HUES64 (cell line): Measurements from ENCODE around the gene HEATR9.
"Not testable (repeated sequence)": the region's sequence is repeated elsewhere in the genome, so short reads cannot be mapped to it uniquely, and the experiment has no call there.

Experiments used
- H3K27ac ChIP-seq: 2 replicates; pipeline ENCODE4 v1.7.0; 2013; ENCODE audit warnings: low read depth, low read length, inconsistent platforms
- H3K27me3 ChIP-seq: 2 replicates; pipeline ENCODE4 v1.6.1; 2013; ENCODE audit warnings: mild to moderate bottlenecking, low read length; ENCODE audit not compliant: insufficient read depth
- H3K36me3 ChIP-seq: 2 replicates; pipeline ENCODE4 v1.6.1; 2013; ENCODE audit warnings: mild to moderate bottlenecking, low read length; ENCODE audit not compliant: insufficient read depth
- H3K4me1 ChIP-seq: 2 replicates; pipeline ENCODE4 v1.6.1; 2013; ENCODE audit warnings: mild to moderate bottlenecking, low read length, moderate library complexity; ENCODE audit not compliant: insufficient read depth
- H3K4me3 ChIP-seq: 2 replicates; pipeline ENCODE4 v1.5.1; 2013; ENCODE audit warnings: mild to moderate bottlenecking, low read length, moderate library complexity
- H3K9ac ChIP-seq: 2 replicates; pipeline ENCODE4 v1.6.1; 2013; ENCODE audit warnings: mild to moderate bottlenecking, low read depth, low read length
- H3K9me3 ChIP-seq: 2 replicates; pipeline ENCODE4 v1.6.1; 2013; ENCODE audit warnings: low read depth, low read length; ENCODE audit not compliant: insufficient read depth
- WGBS: fragments of 150-250, 120-280 bp; methylation state at CpG from one replicate; pipeline ENCODE4 v1.1.7; 2013; ENCODE audit warnings: missing lambda C conversion rate; 5-methylcytosine and 5-hydroxymethylcytosine counted together

HEATR9 gene

DNA sequence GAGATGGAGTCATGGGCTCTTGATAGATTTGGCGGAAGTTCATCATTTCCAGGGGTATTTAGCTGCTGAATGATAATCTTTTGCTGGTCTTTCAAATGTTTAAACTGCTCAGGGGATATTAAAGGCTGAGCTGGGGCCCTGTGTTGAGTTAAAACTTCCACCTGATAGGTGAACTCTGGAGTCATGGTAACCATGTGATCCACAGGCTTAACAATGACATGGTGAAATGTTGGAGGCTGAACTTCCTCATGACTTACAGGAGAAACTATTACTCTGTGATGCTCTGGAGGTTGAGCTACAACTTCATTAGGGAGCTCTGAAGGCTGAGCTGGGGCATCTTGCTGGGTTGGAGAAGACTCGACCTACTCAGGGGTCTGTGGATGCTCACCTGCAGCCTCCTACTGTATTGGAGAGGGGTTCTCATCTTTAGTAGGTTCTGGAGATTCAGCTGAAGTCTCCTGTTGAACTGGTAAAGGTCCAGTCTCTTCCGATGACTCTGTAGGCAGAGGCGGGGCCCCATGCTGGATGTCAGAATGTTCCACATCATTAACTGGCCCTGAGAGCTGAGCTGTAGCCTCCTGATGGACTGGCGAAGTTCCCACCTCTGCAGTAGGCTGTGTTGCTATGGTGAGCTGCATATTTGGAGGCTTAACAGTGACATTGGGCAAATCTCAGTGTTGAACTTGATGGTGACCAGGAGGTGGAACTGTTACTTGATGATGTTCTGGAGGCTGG, 37.7 kb upstream of the HEATR9 start:
- peaks cover 3% of the 10 kb centered on the region; the same call in 1 of the 2 replicates for H3K9me3 ChIP-seq
- no peak overlapping the region for H3K27ac ChIP-seq
- 92% methylated on average over 5 of the region's 5 CpGs for WGBS
- H3K4me3 ChIP-seq: no peak overlapping the region
- no peaks in the 10 kb centered on the region for H3K27me3 ChIP-seq
- H3K9ac ChIP-seq: no peak overlapping the region
- H3K4me1 ChIP-seq: no peaks in the 10 kb centered on the region
- no peaks in the 10 kb centered on the region for H3K36me3 ChIP-seq

DNA sequence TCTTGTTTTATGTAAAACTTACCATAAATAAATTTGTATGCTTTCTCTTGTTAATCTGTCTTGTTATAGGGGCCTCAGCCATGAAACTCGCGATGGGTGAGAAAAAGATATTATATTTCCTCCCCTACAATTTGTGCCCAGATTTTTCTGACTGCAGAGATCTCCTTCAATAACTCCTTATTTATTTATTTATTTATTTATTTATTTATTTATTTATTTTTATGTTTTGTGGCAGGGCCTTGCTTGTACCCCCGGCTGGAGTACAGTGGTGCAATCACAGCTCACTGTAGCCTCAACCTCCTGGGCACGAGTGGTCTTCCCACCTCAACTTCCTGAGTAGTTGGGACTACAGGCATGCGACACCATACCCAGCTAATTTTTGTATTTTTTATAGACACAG, 34.8 kb upstream of the HEATR9 start:
- Histone ChIP-seq H3K36me3 (no peaks in the 10 kb centered on the region), H3K27ac (no peak overlapping the region), H3K9ac (no peak overlapping the region), H3K4me3 (no peak overlapping the region), H3K9me3 (no peaks in the 10 kb centered on the region), H3K27me3 (no peaks in the 10 kb centered on the region), H3K4me1 (no peaks in the 10 kb centered on the region)
- 94% methylated on average over 3 of the region's 5 CpGs for WGBS

DNA sequence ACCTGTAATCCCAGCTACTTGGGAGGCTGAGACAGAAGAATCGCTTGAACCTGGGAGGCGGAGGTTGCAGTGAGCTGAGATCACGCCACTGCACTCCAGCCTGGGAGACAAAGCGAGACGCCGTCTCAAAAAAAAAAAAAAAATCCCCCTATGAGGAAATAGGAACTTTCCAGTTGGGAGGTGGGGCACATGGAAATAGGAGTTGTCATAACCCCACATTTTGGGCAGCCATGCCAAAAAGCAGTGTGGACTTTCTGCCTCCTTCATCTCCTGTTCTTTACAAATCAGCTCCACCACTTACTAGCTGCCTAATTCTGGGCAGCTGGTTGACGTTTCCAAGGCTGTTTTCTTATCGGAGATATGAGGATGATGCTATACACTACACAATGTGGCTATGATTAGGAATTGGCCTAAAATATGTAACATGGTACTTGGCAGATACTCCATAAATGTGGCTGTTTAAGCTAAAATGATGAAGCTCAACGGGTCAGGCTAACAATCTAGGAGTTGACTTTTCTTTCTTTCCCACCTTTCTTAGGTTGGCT, 33.0 kb upstream of the HEATR9 start:
- H3K4me1 ChIP-seq: no peaks in the 10 kb centered on the region
- 98% methylated on average over 5 of the region's 9 CpGs for whole genome bisulfite sequencing

DNA sequence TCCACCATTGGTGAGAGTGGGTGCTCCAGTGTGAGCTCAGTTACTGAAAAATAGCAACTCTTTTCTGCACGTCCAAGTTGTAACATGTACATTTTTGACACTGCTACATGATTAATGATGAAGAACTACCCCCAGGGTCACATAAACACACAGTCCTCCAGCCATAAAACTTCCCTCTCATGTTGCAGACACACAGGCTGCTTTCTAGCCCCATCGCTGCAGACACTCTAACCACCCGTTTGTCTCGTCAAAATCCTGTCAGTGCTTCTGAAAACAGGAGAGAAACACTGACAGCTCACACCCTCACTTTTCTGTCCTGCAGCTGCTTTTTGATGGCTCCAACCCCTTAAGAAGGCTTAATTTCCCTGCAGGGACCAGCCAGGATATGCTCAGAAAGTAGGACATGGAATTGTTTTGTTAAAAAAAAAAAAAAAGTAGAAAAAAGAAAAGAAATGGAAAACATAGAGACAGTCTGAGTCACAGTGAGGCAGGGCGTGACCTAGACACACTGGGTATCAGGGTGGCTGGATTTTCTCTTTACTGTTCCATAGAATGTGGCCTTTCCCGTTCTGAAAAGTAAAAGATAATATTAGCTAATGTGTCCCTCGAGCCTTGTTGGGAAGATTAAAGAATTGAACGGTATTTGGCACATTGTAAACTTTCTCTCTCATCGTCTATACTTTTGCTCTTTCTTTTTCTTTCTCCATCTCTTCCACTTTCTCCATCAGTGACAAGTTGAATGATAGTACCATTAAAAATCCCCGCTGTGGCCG, 32.2 kb upstream of the HEATR9 start:
- H3K27me3 ChIP-seq: no peaks in the 10 kb centered on the region
- H3K9ac ChIP-seq: no peak overlapping the region
- WGBS: 93% methylated on average over 11 of the region's 11 CpGs
- no peaks in the 10 kb centered on the region for H3K9me3 ChIP-seq
- H3K36me3 ChIP-seq: no peaks in the 10 kb centered on the region
- no peak overlapping the region for H3K4me3 ChIP-seq
- H3K27ac ChIP-seq: no peak overlapping the region
- no peaks in the 10 kb centered on the region for H3K4me1 ChIP-seq

More for the DNA sequence above, 33.0 kb upstream of the HEATR9 start:
- no peaks in the 10 kb centered on the region for H3K27me3 ChIP-seq
- no peaks in the 10 kb centered on the region for H3K9me3 ChIP-seq
- no peak overlapping the region for H3K4me3 ChIP-seq
- no peak overlapping the region for H3K27ac ChIP-seq
- H3K36me3 ChIP-seq: no peaks in the 10 kb centered on the region
- H3K9ac ChIP-seq: no peak overlapping the region

DNA sequence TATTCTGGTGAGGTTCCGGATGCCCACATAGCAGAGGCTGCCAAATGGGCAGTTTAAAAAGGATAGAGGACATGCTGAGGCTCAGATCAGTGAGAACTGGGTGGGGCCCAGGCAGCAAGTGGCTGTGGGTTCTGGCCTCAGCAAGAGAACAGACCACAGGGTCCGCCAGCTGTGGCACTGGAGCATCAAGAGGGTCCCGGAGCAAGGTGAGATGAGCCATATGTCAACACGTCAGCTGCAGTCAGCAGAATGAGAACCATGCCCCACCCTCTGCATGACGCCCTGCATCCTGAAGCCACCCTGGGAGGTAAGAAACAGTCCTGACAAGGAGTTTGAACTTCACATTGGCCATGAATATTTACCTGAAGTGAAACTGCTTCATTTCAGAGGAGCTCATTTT, 31.6 kb upstream of the HEATR9 start:
- H3K9ac ChIP-seq: no peak overlapping the region
- H3K27me3 ChIP-seq: no peaks in the 10 kb centered on the region
- 88% methylated on average over 5 of the region's 5 CpGs for WGBS
- no peaks in the 10 kb centered on the region for H3K4me1 ChIP-seq
- H3K9me3 ChIP-seq: no peaks in the 10 kb centered on the region
- no peak overlapping the region for H3K27ac ChIP-seq
- H3K4me3 ChIP-seq: no peak overlapping the region
- H3K36me3 ChIP-seq: no peaks in the 10 kb centered on the region

DNA sequence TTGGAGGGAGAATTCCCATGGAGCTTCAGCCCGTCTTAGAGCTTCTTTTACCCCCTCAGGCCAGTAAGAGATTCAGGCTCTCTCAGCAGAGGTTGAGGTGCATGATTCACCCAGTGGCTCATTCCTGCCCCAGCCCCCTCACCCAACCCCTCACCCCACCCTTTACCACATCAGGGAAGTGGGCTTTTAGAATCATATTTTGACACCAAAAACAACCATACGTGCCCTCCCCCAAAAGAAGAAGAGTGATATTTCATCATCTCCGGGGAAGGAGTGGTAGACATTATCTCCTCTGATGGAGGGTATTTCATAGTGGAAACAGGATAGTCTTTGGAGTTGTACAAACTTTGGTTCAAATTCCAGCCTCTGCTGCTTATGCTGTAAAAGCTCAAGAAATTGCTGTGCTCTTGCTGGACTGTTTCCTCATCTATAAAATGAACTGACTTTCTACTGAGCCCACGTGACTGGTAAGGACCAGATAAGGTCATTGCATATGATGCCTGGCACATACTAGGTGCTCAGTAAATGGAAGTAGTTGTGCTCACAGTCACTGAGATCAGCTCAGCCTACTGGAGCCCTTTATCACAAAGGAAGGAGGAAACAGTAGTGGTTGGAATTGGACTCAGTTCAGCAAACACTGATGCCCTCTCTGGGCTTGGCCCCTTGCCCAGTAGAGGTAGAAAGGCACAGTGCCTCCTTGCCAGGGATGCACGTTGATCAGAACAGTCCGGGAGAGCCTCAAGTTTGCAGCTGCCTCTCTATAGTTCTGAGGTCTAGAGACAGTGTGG, 29.8 kb upstream of the HEATR9 start:
- H3K27ac ChIP-seq: no peak overlapping the region
- no peak overlapping the region for H3K9ac ChIP-seq
- no peaks in the 10 kb centered on the region for H3K9me3 ChIP-seq
- H3K4me3 ChIP-seq: no peak overlapping the region
- no peaks in the 10 kb centered on the region for H3K4me1 ChIP-seq
- no peaks in the 10 kb centered on the region for H3K36me3 ChIP-seq
- WGBS: 91% methylated on average over 6 of the region's 6 CpGs
- no peaks in the 10 kb centered on the region for H3K27me3 ChIP-seq

DNA sequence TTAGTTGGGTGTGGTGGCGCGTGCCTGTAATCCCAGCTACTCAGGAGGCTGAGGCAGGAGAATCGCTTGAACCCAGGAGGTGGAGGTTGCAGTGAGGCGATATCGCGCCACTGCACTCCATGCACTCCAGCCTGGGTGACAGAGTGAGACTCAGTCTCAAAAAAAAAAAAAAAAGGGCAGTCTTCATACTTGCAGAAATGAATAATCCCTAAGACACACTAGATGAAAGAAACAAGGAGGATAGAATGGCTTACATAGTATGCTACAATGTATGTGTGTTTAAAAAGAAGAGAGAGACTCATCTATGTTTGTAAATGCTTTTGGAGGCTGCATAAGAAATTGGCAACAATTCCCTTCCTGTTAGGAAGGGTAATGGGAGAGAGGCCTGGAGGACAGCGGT, 29.1 kb upstream of the HEATR9 start:
- H3K27me3 ChIP-seq, H3K4me1 ChIP-seq, H3K4me3 ChIP-seq, H3K36me3 ChIP-seq, H3K9ac ChIP-seq, H3K27ac ChIP-seq, H3K9me3 ChIP-seq: not testable (repeated sequence)
- WGBS: 97% methylated on average over 7 of the region's 7 CpGs

DNA sequence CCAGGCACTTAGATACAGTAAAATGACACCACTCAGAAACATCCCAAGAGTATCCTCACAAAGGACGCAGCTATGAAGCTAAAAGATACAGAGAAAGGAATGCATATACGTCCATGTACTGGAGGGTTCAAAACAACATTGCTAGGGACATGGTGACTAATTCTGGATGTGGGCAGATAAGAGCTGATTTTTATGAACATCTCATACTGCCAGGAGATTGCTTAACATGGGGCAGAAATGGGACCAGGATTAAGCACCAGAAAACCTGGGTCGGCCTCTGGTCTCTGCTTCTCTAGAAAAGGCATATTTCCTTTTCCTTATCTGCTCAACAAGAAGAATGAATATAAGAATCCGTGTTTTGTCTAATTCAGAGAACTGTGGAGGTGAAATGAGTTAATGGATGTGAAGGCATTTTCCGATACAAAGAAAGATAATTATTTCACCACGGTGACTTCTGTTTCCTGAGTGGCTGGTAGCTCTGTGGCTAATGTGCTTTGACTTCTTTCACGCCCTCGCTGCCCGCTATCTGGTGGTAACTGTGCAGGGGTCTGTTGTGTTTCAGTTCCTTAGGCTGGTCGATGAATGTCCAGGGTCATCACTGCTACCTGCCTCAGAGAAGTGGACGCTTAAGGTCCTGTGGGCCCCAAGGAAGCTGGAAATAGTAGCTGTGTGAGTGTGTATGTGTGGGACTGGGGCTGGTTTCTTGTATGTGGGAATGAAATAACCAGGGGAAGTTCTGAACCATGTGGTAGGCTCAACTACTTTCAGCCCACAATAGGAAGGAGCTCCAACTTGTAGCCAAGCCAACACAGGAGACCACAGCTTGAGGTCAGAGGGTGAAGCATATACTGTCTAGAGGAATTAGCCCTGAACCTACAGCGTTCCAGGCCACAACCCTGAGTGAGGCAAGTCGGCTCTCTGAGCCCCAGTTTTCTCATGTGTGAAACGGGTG, 27.2 kb upstream of the HEATR9 start:
- H3K27ac ChIP-seq: no peak overlapping the region
- 93% methylated on average over 14 of the region's 14 CpGs for WGBS
- H3K27me3 ChIP-seq: no peaks in the 10 kb centered on the region

DNA sequence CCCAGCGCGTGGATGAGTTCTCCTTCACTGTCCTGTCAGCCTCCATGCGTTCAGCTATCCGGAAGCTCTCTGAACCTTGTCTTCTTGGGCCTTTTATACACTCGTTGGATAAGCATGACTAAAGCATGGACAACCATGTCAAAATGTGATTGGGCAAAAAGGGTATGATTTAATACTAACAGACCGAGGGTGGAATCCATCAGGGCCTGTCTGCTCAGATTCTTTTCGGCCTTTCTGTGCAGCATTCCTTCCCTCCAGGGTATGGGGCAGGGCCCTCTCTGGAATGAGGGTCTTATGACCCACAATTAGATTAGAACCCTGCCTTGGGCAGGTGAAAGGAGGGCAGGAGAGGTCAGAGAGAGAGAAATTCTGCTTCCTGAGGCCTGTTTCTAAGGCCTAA, 25.5 kb upstream of the HEATR9 start:
- no peaks in the 10 kb centered on the region for H3K36me3 ChIP-seq
- no peak overlapping the region for H3K27ac ChIP-seq
- no peaks in the 10 kb centered on the region for H3K27me3 ChIP-seq
- peaks cover 7% of the 10 kb centered on the region; the same call in 1 of the 2 replicates for H3K4me1 ChIP-seq
- no peak overlapping the region for H3K9ac ChIP-seq
- no peak overlapping the region for H3K4me3 ChIP-seq
- WGBS: 93% methylated on average over 7 of the region's 7 CpGs
- H3K9me3 ChIP-seq: no peaks in the 10 kb centered on the region

More for the DNA sequence above, 27.2 kb upstream of the HEATR9 start:
- H3K36me3 ChIP-seq: no peaks in the 10 kb centered on the region
- no peak overlapping the region for H3K4me3 ChIP-seq
- no peak overlapping the region for H3K9ac ChIP-seq
- no peaks in the 10 kb centered on the region for H3K9me3 ChIP-seq
- peaks cover under 1% of the 10 kb centered on the region; the same call in 1 of the 2 replicates for H3K4me1 ChIP-seq

DNA sequence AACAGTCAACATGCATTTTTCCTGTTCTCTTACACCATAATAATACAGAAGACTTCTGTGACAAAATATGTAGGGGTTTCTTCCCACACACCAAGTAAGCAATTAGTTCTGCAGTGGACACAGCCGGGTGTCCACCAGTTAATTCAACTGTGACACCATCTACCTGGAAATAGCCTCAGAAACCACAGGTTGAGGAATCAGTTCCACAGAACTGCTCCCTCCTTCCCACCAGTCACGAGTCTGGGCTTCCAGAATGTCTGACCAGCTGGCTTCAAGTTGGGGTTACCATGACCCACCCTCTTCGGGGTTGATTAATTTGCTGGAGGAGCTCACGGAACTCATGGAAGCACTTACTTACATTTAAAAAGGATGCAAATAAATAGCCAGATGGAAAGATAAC, 25.1 kb upstream of the HEATR9 start:
- H3K27me3 ChIP-seq: no peaks in the 10 kb centered on the region
- H3K4me1 ChIP-seq: peaks cover 7% of the 10 kb centered on the region; the same call in 1 of the 2 replicates
- no peak overlapping the region for H3K9ac ChIP-seq
- H3K9me3 ChIP-seq: no peaks in the 10 kb centered on the region
- H3K4me3 ChIP-seq: no peak overlapping the region
- 93% methylated on average over 4 of the region's 4 CpGs for WGBS
- no peak overlapping the region for H3K27ac ChIP-seq
- no peaks in the 10 kb centered on the region for H3K36me3 ChIP-seq
